Activated naive CD4-positive, alpha-beta T cell treated with anti-CD3 and anti-CD28 coated beads for 36 hours (primary cell): ENCODE measurements around the gene POLR1A. TPM values are rescaled to one million over a fixed set of nuclear protein-coding genes. Genes with fewer than 3 reads are reported as not detected.

ENCODE experiments used
- CTCF ChIA-PET: fragments of 350-600 bp; sonication (Branson Sonifier 250); formaldehyde crosslinking; loops from one replicate; lab custom pipeline; 2021; ENCODE audit warnings: antibody characterized with exemption; lab: Charles Lee
- DNase-seq: peaks from one replicate; pipeline ENCODE4 v3.0.0-alpha.2; 2020
- H3K27ac Mint-ChIP-seq: one replicate; pipeline ENCODE4 v1.8.0; 2021; ENCODE audit warnings: mild to moderate bottlenecking, mixed read lengths
- H3K27me3 Mint-ChIP-seq: one replicate; pipeline ENCODE4 v1.8.0; 2021; ENCODE audit warnings: low read depth, mixed read lengths
- H3K36me3 Mint-ChIP-seq: one replicate; pipeline ENCODE4 v1.8.0; 2021; ENCODE audit warnings: low read depth, mixed read lengths
- H3K4me1 Mint-ChIP-seq: one replicate; pipeline ENCODE4 v1.8.0; 2021; ENCODE audit warnings: low read depth, mixed read lengths
- H3K4me3 Mint-ChIP-seq: one replicate; pipeline ENCODE4 v1.8.0; 2021; ENCODE audit warnings: mild to moderate bottlenecking, moderate library complexity, mixed read lengths
- H3K9me3 Mint-ChIP-seq: one replicate; pipeline ENCODE4 v1.8.0; 2021; ENCODE audit warnings: mixed read lengths
- intact Hi-C: fragments of 100-400 bp; cut with micrococcal nuclease; formaldehyde crosslinking; loops from one replicate; pipeline ENCODE4 v1.15.1; 2023
- total RNA-seq, 2 experiments: library from RNA; stranded (reverse); gene quantifications; one replicate each; pipeline ENCODE4 v1.2.3, GENCODE V29; 2021

Gene POLR1A
- total RNA-seq, 2 experiments from 2014 or later, result 25.3 to 27.1 TPM

DNA sequence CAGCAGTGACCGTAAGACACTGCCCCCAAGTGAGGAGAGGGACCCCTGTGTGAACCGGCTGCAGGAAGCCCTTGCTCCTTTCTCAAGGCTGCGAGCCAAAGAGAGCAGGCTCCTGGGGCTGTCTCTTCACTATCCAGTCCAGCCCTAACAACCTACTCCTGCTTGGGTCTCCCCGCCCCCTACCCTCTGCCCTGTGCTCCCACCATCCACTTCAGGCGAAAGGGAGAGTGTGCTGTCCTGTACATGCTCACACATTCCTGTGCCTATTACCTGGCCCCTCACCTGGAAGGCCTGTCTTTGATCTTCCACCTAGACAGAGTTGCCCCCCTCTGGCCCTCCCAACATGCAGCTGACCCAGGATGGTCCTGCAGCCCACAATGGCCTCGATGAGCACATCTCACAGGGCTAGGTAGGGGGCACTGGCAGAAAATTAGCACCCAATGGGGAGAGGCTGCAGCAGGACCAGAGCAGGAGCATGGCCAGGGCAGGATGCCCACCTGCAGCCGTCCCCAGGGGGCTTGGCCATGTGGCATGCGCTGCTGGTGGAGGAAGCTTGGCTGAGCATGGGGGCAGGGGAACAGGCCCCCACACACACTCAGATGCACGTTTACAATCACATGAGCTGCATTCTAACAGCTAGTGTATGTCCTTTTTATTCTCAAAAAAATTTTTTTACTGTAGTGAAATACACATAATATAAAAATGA, 93.5 kb downstream of the POLR1A start:
- no peak for DNase-seq
- Mint-ChIP-seq H3K4me3 (no peak overlapping the region), H3K36me3 (no peaks in the 10 kb centered on the region), H3K9me3 (peaks cover 11% of the 10 kb centered on the region), H3K27me3 (no peaks in the 10 kb centered on the region), H3K27ac (no peak overlapping the region), H3K4me1 (peaks cover 7% of the 10 kb centered on the region)
- CTCF ChIA-PET, result interaction anchor here (0.6 kb wide), 1 partner anchor 725 kb away, joined by 3 read pairs; no protein-coding TSS in a partner anchor
- intact Hi-C loops, result no loop called here

DNA sequence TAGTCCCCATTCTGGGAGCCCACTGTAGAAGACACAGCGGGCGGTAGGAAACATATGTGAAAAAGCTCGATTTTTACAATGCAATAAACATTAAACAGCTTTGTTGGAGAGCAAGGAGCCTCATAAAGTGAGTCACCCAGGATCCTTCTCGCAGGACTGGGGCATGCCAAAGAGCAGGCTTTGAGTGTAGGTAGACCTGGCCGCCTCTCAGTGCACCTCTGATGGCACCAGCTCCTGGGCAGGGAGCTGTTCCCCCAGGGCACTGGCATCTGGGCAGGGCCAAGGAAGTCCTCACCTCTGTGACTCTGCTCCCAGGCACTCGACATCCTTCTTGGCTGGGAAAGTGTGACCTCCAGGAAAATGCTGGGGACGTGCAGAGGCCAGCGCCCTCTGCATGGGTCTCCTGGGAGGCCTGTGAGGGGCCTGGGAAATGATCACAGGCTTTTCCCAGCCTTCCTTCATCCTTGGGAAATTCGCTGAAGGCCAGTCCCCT, 94.2 kb downstream of the POLR1A start:
- no peak overlapping the region for H3K4me3 Mint-ChIP-seq
- H3K4me1 Mint-ChIP-seq, result no peaks in the 10 kb centered on the region
- no peaks in the 10 kb centered on the region for H3K27me3 Mint-ChIP-seq
- H3K36me3 Mint-ChIP-seq, result no peaks in the 10 kb centered on the region
- intact Hi-C loops, result no loop called here
- H3K27ac Mint-ChIP-seq, result no peak overlapping the region
- CTCF ChIA-PET, result no interaction called here
- peaks cover 12% of the 10 kb centered on the region for H3K9me3 Mint-ChIP-seq
- no peak for DNase-seq

DNA sequence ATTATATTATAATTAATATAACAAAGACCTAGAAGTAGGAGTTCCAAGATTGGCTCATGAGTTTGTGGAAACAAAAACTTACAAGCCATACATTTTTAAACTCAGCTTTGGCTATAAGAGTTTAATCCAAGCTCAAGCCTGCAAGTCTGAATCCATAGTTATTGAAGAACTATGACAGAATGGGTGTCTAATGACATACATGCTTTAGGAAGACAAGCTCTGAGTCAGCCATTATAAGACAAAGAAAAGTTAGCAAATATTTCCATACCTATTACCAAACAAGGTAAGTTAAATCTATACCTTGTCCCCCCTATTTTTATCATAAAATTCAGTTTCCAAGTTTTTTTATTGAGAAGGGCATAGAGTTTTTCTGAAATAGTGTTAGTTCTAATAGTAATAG, 95.6 kb downstream of the POLR1A start:
- H3K4me1 Mint-ChIP-seq, result no peaks in the 10 kb centered on the region

DNA sequence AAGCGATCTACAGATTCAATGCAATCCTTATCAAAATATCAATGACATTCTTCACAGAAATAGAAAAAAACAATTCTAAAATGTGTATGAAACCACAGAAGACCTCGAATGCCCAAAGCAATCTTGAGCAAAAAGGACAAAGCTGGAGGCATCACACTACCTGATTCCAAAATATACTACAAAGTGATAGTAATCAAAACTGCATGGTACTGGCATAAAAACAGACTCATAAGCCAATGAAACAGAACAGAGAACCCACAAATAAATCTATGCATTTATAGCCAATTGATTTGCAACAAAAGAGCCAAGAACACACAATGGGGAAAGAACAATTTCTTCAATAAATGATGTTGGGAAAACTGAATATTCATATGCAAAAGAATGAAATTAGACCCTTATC, 99.2 kb downstream of the POLR1A start:
- CTCF ChIA-PET, result interaction anchor here (0.7 kb wide), 1 partner anchor 256 kb away, joined by 3 read pairs; no protein-coding TSS in a partner anchor
- Mint-ChIP-seq H3K27ac (no peak overlapping the region), H3K27me3 (no peaks in the 10 kb centered on the region), H3K4me1 (peaks cover 1% of the 10 kb centered on the region), H3K4me3 (no peak overlapping the region), H3K36me3 (no peaks in the 10 kb centered on the region), H3K9me3 (peaks cover 8% of the 10 kb centered on the region)
- no peak for DNase-seq
- intact Hi-C loops, result no loop called here

More for the DNA sequence above, 95.6 kb downstream of the POLR1A start:
- no peaks in the 10 kb centered on the region for H3K36me3 Mint-ChIP-seq
- no peak overlapping the region for H3K4me3 Mint-ChIP-seq
- H3K27me3 Mint-ChIP-seq, result no peaks in the 10 kb centered on the region
- peaks cover 14% of the 10 kb centered on the region for H3K9me3 Mint-ChIP-seq
- CTCF ChIA-PET, result interaction anchor here (1.9 kb wide), 1 partner anchor 16 kb away, joined by 13 read pairs; no protein-coding TSS in a partner anchor
- intact Hi-C loops, result no loop called here
- H3K27ac Mint-ChIP-seq, result no peak overlapping the region
- no peak for DNase-seq

DNA sequence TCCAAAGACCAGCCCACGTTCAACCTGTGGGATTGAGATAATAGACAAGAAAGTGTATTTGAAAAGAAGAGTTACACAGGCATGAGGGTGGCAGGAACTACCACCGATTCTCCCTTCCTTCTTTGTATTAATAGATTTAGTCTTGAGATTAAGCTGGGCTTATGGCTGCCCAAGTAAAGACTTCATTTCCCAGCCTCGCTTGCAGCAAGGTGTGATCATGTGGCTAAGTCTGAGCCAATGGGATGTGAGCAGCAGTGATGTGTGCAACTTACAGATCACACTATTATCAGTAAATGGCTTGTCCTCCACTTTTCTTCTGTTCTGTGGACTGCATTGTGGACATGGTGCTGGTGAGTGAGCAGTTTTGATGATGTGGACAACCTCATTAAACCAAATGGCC, 101.7 kb downstream of the POLR1A start:
- Mint-ChIP-seq H3K4me3 (no peak overlapping the region), H3K9me3 (peaks cover 8% of the 10 kb centered on the region), H3K36me3 (no peaks in the 10 kb centered on the region), H3K4me1 (peaks cover 24% of the 10 kb centered on the region), H3K27ac (no peak overlapping the region), H3K27me3 (no peaks in the 10 kb centered on the region)
- DNase-seq, result no peak
- CTCF ChIA-PET, result interaction anchor here (0.6 kb wide), 1 partner anchor 10 kb away, joined by 3 read pairs; no protein-coding TSS in a partner anchor
- intact Hi-C loops, result no loop called here

DNA sequence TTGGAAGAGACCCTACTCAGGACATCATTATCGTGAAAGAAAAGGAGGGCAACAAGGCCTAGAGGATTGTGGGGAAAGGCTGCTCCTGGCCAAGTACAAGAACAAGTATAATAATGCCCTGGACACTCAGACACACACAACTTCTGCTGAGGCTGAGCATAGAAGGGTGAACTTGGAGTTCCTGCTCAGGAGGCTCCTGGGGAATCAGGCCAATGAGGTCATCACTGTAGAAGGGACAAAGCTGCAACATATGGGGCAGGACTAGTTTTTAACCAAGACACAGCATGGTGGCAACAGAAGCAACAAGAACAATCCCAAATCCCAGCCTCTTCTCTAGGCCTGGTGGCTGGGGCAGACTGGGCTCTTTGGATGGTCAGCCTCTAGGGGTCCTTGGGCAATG, 102.6 kb downstream of the POLR1A start:
- peaks cover 8% of the 10 kb centered on the region for H3K9me3 Mint-ChIP-seq
- CTCF ChIA-PET, result no interaction called here
- peaks cover 30% of the 10 kb centered on the region for H3K4me1 Mint-ChIP-seq
- no peaks in the 10 kb centered on the region for H3K36me3 Mint-ChIP-seq
- no peaks in the 10 kb centered on the region for H3K27me3 Mint-ChIP-seq
- intact Hi-C loops, result no loop called here
- no peak overlapping the region for H3K4me3 Mint-ChIP-seq
- no peak overlapping the region for H3K27ac Mint-ChIP-seq
- DNase-seq, result no peak

DNA sequence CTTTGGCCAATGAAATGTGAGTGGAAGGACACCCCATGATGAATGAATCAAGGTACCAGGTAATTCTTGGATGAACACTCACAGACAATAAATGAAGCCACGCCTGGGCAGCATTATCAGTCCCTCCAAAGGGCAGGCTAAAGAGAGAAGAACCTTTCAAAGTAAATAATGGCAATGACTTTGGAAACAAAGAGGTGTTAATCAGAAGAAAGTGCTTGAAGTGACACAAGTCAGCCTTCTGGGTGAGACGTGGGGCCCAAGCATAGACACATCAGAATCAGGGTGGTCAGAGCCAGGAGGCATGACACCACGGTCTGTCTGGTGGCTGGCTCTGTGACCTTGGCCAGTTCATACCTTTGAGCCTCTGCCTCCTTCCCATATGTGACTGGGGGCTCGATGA, 103.3 kb downstream of the POLR1A start:
- intact Hi-C loops, result no loop called here

DNA sequence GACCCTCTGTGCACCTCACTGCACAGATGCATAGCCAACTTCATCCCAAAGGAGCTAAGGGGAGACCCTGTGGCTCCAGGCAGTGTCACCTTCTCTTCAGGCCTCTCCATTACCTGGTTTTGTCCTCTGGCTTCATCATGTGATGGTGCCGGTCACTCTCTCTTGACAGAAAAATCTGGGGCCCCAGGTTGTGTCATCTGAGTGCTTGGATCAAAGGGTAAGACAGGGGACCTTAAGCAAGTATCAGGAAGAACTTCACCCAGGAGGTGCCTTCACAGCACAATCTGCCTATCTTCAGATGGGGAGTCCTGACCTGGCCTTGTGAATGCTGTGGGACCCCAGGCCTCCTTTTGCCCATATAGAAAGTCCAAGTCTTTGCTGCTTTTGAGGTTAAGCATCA, 104.4 kb downstream of the POLR1A start:
- Mint-ChIP-seq H3K4me3 (no peak overlapping the region), H3K27me3 (no peaks in the 10 kb centered on the region), H3K9me3 (peaks cover 5% of the 10 kb centered on the region), H3K4me1 (peaks cover 44% of the 10 kb centered on the region), H3K36me3 (no peaks in the 10 kb centered on the region), H3K27ac (no peak overlapping the region)
- intact Hi-C loops, result no loop called here
- no peak for DNase-seq
- CTCF ChIA-PET, result no interaction called here

More for the DNA sequence above, 103.3 kb downstream of the POLR1A start:
- Mint-ChIP-seq H3K4me3 (no peak overlapping the region), H3K27ac (no peak overlapping the region), H3K27me3 (no peaks in the 10 kb centered on the region), H3K9me3 (peaks cover 8% of the 10 kb centered on the region), H3K4me1 (peaks cover 37% of the 10 kb centered on the region), H3K36me3 (no peaks in the 10 kb centered on the region)
- DNase-seq, result no peak
- CTCF ChIA-PET, result no interaction called here

DNA sequence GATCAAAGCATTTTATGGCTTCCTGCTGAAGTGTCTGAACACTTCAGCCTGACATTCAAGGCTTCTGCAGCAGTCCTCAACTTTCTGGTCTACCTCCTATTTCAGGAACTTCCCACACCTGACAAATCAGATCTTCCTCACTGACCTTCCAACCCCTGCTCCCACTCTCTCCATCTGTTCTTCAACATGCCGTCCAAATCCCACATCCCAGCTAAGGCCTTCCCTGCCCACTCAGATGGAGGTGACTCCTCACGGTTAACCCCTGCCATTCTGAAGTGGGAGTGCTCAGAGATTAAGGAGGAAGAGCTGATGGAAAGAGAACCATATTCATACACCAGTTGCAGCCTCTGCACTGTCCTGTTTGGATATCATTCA, 104.8 kb downstream of the POLR1A start:
- H3K9me3 Mint-ChIP-seq, result peaks cover 5% of the 10 kb centered on the region
- no peak overlapping the region for H3K27ac Mint-ChIP-seq
- intact Hi-C loops, result no loop called here
- no peaks in the 10 kb centered on the region for H3K27me3 Mint-ChIP-seq
- CTCF ChIA-PET, result no interaction called here
- H3K4me1 Mint-ChIP-seq, result peaks cover 44% of the 10 kb centered on the region
- no peak for DNase-seq
- H3K36me3 Mint-ChIP-seq, result no peaks in the 10 kb centered on the region
- no peak overlapping the region for H3K4me3 Mint-ChIP-seq

DNA sequence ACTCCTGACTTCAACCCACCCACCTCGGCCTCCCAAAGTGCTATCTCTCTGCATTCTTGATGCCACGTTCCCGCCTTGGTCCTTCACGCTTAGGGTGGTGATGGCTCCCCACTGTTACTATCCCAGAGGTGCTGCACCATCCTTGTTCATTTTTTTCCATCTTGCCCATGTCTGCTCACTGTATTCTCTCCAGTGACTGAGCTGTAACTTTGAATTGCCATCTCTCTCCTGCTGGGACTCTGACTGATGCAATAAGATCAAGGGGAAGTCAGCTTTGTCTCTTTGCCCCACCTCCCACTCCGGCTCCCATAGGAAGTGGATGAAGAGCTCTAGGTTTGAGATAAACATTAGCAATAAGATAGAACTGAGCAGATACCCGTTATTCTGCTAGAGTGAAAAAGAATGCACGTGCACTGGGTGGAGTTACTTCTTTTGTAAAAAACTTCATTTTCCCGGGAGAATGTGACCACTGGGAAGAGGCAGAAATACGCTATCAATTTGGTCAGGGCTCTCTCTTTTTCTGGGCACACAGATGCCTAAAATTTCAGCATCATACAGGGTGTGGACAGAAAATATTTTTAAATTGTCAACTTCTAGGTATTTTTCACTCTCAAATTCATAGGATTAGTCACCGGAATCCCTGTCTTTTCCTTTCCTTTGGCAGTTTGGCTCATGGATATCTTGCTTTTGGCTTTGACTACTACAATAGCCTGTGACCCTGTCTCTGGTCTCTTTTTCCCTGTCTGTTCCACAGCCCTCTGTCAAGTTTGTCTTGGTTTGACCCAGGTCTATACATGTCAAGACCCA, 105.4 kb downstream of the POLR1A start:
- Mint-ChIP-seq H3K27ac (no peak overlapping the region), H3K4me3 (no peak overlapping the region), H3K4me1 (peaks cover 44% of the 10 kb centered on the region)

DNA sequence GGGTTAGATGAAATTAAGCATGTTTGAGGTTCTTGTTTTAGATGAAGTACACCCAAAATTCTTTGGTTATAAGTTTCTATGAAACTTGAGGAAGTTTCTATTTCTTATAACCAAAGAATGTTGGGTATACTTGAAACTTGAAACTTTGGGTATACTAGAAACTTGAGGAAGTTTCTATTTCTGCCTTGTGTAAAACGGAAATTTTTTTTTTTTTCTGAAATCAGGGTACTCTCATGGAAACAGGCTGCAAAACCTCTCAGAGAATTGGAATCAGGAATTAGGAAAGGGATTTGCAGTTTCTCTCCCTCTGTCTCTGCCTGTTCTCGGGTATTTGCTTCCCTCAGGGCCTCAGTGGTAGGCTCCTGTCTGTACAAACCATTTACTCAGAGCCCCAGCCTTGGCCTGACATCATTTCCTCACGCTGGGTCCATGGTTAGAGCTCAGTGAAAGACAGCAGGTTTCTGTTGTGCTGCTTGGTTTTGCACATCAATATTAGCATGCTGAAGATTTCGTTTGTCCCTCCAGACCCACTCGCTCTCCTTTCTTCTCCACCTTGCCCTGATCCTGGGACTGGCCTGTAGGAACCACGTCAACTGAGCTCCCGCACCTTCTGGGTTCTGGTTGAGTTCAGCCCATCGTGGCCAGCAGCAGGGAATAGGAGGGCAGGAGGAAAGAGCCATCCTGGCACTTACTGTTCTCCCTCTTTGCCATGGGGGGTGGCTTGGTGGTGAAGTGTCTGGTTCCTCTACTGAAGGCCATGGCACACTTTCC, 106.4 kb downstream of the POLR1A start:
- Mint-ChIP-seq H3K36me3 (no peaks in the 10 kb centered on the region), H3K4me3 (peak overlapping the region; percentile 12), H3K27ac (no peak overlapping the region), H3K27me3 (no peaks in the 10 kb centered on the region), H3K4me1 (peaks cover 52% of the 10 kb centered on the region), H3K9me3 (no peaks in the 10 kb centered on the region)
- peak; percentile 66 for DNase-seq
- CTCF ChIA-PET, result interaction anchor here (0.7 to 1.2 kb wide), 2 partner anchors 110 to 154 kb away, joined by 3 read pairs; partner anchors contain the start of gene ST3GAL5
- intact Hi-C loops, result no loop called here

More for the DNA sequence above, 105.4 kb downstream of the POLR1A start:
- intact Hi-C loops, result no loop called here
- peaks cover 5% of the 10 kb centered on the region for H3K9me3 Mint-ChIP-seq
- CTCF ChIA-PET, result interaction anchor here (1.2 kb wide), 1 partner anchor 111 kb away, joined by 3 read pairs; the partner anchor contains the start of gene ST3GAL5
- H3K36me3 Mint-ChIP-seq, result no peaks in the 10 kb centered on the region
- no peak for DNase-seq
- H3K27me3 Mint-ChIP-seq, result no peaks in the 10 kb centered on the region
